Measurements from ENCODE around the gene RAB5A.

GRCh38 chr3:19945534-19945933 is 1.4 kb upstream of the RAB5A start:
- TF ChIP-seq CTCF (conservative IDR thresholded peaks at IDR 0.05; ENCODE audit: low read depth, low read length) (no peak), EZH2 (IDR thresholded peaks at IDR 0.05; ENCODE audit: low read length, unreplicated experiment) (no peak)

Data from PC-3 (cell line).